Neuronal stem cell (in vitro differentiated cells): Measurements from ENCODE around the gene EIF4G3.
A peak's percentile ranks its signal among the peaks of the same experiment; 100 is the strongest.

Experiments
- DNase-seq: peaks from one replicate; pipeline ENCODE4 v3.0.0-alpha.2; 2013; ENCODE audit warnings: low spot score
- H2AFZ ChIP-seq: one replicate; pipeline ENCODE4 v1.6.1; 2013; ENCODE audit warnings: mild to moderate bottlenecking, low read length, inconsistent platforms
- H2AK5ac ChIP-seq: 2 replicates; pipeline ENCODE4 v1.6.1; 2013; ENCODE audit warnings: low read depth, mild to moderate bottlenecking, inconsistent platforms, low read length, moderate library complexity, mixed read lengths
- H2BK120ac ChIP-seq: 2 replicates; pipeline ENCODE4 v1.6.1; 2013; ENCODE audit warnings: low read depth, mild to moderate bottlenecking, inconsistent platforms, low read length, moderate library complexity, mixed read lengths
- H2BK12ac ChIP-seq: one replicate; pipeline ENCODE4 v1.6.1; 2013; ENCODE audit warnings: low read length, inconsistent platforms
- H2BK15ac ChIP-seq: 2 replicates; pipeline ENCODE4 v1.6.1; 2013; ENCODE audit warnings: mild to moderate bottlenecking, low read length, inconsistent platforms, mixed read lengths
- H2BK5ac ChIP-seq: one replicate; pipeline ENCODE4 v1.6.1; 2013; ENCODE audit warnings: inconsistent platforms, mild to moderate bottlenecking, low read length, moderate library complexity
- H3K14ac ChIP-seq: one replicate; pipeline ENCODE4 v1.6.1; 2013; ENCODE audit warnings: low read length, inconsistent platforms
- H3K18ac ChIP-seq: 2 replicates; pipeline ENCODE4 v1.6.1; 2013; ENCODE audit warnings: low read length, inconsistent platforms
- H3K23ac ChIP-seq: 2 replicates; pipeline ENCODE4 v1.6.1; 2013; ENCODE audit warnings: low read depth, mild to moderate bottlenecking, mixed read lengths, low read length, inconsistent platforms; ENCODE audit not compliant: poor library complexity
- H3K27ac ChIP-seq: replicated peaks from 3 replicates; pipeline ENCODE4 v1.5.1; 2013; ENCODE audit warnings: low read length, inconsistent platforms
- H3K27me3 ChIP-seq, 3 experiments: 2 replicates each; pipeline ENCODE4 v1.6.1; 2013; ENCODE audit warnings: low read length in 3 of 3, mild to moderate bottlenecking in 2 of 3, inconsistent platforms in 1 of 3, low read depth in 1 of 3, mixed read lengths in 1 of 3, moderate library complexity in 1 of 3; ENCODE audit not compliant: control insufficient read depth in 3 of 3, insufficient read depth in 3 of 3
- H3K36me3 ChIP-seq, 2 donors: replicated peaks in 1 of 2; 2 replicates each; pipeline ENCODE4 v1.6.1; 2013; ENCODE audit warnings: low read length in 2 of 2; ENCODE audit not compliant: control insufficient read depth in 2 of 2, insufficient read depth in 2 of 2
- H3K4ac ChIP-seq: 2 replicates; pipeline ENCODE4 v1.6.1; 2013; ENCODE audit warnings: inconsistent platforms, mild to moderate bottlenecking, low read length, moderate library complexity
- H3K4me1 ChIP-seq, 2 donors: 1 replicate in 1 of 2; 2 replicates in 1 of 2; pipeline ENCODE4 v1.6.1; 2013; ENCODE audit warnings: low read length in 2 of 2, low read depth in 1 of 2; ENCODE audit not compliant: control insufficient read depth in 2 of 2, insufficient read depth in 1 of 2
- H3K4me2 ChIP-seq: one replicate; pipeline ENCODE4 v1.6.1; 2013; ENCODE audit warnings: mild to moderate bottlenecking, low read length, inconsistent platforms; ENCODE audit not compliant: insufficient read depth, poor library complexity, severe bottlenecking
- H3K4me3 ChIP-seq, 2 donors: 2 replicates each; pipeline ENCODE4 v1.5.1; 2013; ENCODE audit warnings: low read length in 2 of 2, mild to moderate bottlenecking in 2 of 2, inconsistent platforms in 1 of 2, moderate library complexity in 1 of 2
- H3K79me1 ChIP-seq: one replicate; pipeline ENCODE4 v1.6.1; 2013; ENCODE audit warnings: low read depth, mild to moderate bottlenecking, inconsistent platforms, low read length, moderate library complexity
- H3K9ac ChIP-seq: one replicate; pipeline ENCODE4 v1.6.1; 2013; ENCODE audit warnings: mild to moderate bottlenecking, low read depth, low read length, inconsistent platforms; ENCODE audit not compliant: poor library complexity
- H3K9me3 ChIP-seq, 2 donors: replicated peaks in 1 of 2; 2 replicates each; pipeline versions ENCODE3 to v1.6.1; 2013; ENCODE audit warnings: low read length in 2 of 2, mild to moderate bottlenecking in 2 of 2, inconsistent platforms in 1 of 2, low read depth in 1 of 2, mixed read lengths in 1 of 2, moderate library complexity in 1 of 2; ENCODE audit not compliant: control insufficient read depth in 2 of 2, insufficient read depth in 1 of 2
- H4K8ac ChIP-seq: one replicate; pipeline ENCODE4 v1.6.1; 2013; ENCODE audit warnings: low read depth, mild to moderate bottlenecking, inconsistent platforms, low read length, moderate library complexity
- H4K91ac ChIP-seq: one replicate; pipeline ENCODE4 v1.6.1; 2013; ENCODE audit warnings: low read length, low read depth, mild to moderate bottlenecking, inconsistent platforms; ENCODE audit not compliant: poor library complexity
- WGBS, 2 donors: extraction: QIAGEN DNeasy Blood & Tissue Kit; methylation state at CpG; one replicate each; pipeline ENCODE4 v1.1.7; 2013; ENCODE audit warnings: missing lambda C conversion rate in 2 of 2, mixed read lengths in 1 of 2; ENCODE audit not compliant: insufficient read length in 2 of 2, insufficient replicate concordance in 1 of 2; ENCODE audit errors: extremely low coverage in 2 of 2; 5-methylcytosine and 5-hydroxymethylcytosine counted together

The EIF4G3 gene

DNA sequence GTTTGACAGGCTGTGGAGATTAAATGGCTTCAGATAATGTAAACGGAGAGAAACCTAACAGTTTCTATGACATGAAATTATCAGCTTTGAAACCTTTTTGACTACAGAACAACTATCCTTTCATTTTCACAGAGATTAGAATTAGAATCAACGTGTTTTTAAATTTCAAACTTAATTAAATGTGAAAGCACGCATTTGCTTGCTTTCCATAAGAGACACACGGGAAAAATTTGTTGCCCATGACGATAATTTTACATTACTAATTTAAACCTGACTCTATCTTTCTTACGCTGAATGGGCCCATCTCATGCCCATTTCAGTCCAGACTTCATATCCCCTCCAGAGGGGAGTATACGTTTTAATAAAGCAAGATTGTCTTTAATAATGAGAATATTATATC, 297.9 kb downstream of the EIF4G3 start:
- Histone ChIP-seq H2AK5ac (no peak overlapping the region), H2AFZ (no peak overlapping the region), H3K18ac (no peak overlapping the region), H3K14ac (no peak overlapping the region), H3K9ac (no peak overlapping the region), H3K36me3 (peaks cover 5 to 88% of the 10 kb centered on the region in 2 donors), H2BK15ac (no peak overlapping the region), H2BK120ac (no peak overlapping the region), H3K4me3 (no peak overlapping the region), H3K4me2 (no peak overlapping the region), H4K8ac (no peak overlapping the region), H4K91ac (no peak overlapping the region), H3K9me3 (peaks cover 0 to 2% of the 10 kb centered on the region in 2 donors), H3K4ac (no peak overlapping the region), H2BK5ac (no peak overlapping the region), H2BK12ac (no peak overlapping the region), H3K23ac (no peak overlapping the region), H3K4me1 (no peaks in the 10 kb centered on the region), H3K79me1 (no peaks in the 10 kb centered on the region), H3K27ac (no peak overlapping the region), H3K27me3 (no peaks in the 10 kb centered on the region)
- no peak for DNase-seq
- no CpG with 5 or more reads among the region's 7 CpGs for WGBS, 2 donors

DNA sequence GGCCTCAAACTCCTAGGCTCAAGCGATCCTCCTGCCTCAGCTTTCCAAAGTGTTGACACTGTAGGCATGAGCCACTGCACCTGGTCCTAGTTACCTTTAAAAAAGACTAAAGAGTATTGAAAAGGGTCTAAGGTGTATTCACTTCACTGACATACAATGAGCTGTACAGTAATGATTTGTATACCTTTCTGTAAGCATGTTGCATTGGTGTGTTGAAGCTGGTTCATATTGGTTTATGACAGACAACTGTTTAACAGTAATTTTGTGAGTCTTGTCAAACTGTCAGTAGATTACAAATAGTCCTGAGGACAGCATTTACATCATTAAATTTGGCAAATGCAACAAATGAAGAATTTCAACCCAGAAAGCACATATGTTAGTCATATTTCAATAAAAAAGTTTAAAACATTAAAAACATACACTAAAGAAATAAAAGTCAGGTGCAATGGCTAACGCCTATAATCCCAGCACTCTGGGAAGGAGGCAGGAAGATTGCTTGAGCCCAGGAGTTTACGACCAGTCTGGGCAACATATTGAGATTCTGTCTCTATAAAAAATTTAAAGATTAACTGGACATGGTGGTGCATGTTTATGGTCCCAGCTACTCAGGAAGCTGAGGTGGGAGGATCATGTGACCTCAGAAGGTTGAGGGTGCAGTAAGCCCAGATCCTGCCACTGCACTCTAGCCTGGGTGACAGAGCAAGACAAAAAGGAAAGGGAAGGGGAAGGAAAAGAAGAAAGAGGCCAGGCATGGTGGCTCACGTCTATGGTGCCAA, 301.3 kb downstream of the EIF4G3 start:
- Histone ChIP-seq H3K4me2 (no peak overlapping the region), H3K9me3 (peaks cover 0 to 2% of the 10 kb centered on the region in 2 donors), H3K18ac (no peak overlapping the region), H3K23ac (no peak overlapping the region), H2BK5ac (peak overlapping the region; percentile 48), H3K4ac (no peak overlapping the region), H2BK12ac (no peak overlapping the region), H3K14ac (peak overlapping the region; percentile 21), H2BK15ac (no peak overlapping the region), H4K91ac (no peak overlapping the region), H2AFZ (no peak overlapping the region), H3K36me3 (peaks cover 3 to 75% of the 10 kb centered on the region in 2 donors), H3K9ac (no peak overlapping the region), H3K27ac (no peak overlapping the region), H3K4me3 (no peak overlapping the region), H3K4me1 (no peaks in the 10 kb centered on the region), H4K8ac (no peak overlapping the region), H3K79me1 (no peaks in the 10 kb centered on the region), H2AK5ac (no peak overlapping the region), H3K27me3 (no peaks in the 10 kb centered on the region), H2BK120ac (no peak overlapping the region)
- no peak for DNase-seq
- no CpG with 5 or more reads among the region's 4 CpGs for WGBS, 2 donors

DNA sequence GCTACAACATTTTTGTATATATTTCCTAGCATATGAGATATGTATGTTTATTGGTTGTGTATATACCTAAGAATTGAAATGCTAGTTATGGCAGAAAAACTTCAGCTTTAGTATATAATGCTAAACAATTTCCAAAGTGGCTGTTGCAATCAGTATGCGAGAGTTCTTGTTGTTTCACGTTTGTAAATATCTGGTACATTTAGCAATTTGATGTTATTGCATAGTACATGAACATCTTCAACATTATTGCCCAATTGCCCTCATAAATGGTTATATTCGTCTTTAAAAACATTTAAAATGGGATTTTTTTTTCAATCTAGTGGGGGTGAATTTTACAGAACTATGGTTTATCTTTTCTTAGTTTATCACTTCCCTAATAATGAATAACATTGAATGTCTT, 303.4 kb downstream of the EIF4G3 start:
- Histone ChIP-seq H3K27ac (no peak overlapping the region), H3K4ac (no peak overlapping the region), H3K27me3 (no peaks in the 10 kb centered on the region), H4K91ac (no peak overlapping the region), H3K4me2 (no peak overlapping the region), H3K14ac (no peak overlapping the region), H2BK12ac (no peak overlapping the region), H2BK15ac (no peak overlapping the region), H3K4me3 (no peak overlapping the region), H3K79me1 (no peaks in the 10 kb centered on the region), H3K18ac (no peak overlapping the region), H2AK5ac (no peak overlapping the region), H3K23ac (no peak overlapping the region), H4K8ac (no peak overlapping the region), H3K9ac (no peak overlapping the region), H3K36me3 (peaks cover 3 to 60% of the 10 kb centered on the region in 2 donors), H3K4me1 (no peaks in the 10 kb centered on the region), H2BK120ac (no peak overlapping the region), H2AFZ (no peak overlapping the region), H2BK5ac (no peak overlapping the region), H3K9me3 (peaks cover 0 to 2% of the 10 kb centered on the region in 2 donors)
- no peak for DNase-seq
- no CpG with 5 or more reads among the region's 3 CpGs for WGBS, 2 donors

DNA sequence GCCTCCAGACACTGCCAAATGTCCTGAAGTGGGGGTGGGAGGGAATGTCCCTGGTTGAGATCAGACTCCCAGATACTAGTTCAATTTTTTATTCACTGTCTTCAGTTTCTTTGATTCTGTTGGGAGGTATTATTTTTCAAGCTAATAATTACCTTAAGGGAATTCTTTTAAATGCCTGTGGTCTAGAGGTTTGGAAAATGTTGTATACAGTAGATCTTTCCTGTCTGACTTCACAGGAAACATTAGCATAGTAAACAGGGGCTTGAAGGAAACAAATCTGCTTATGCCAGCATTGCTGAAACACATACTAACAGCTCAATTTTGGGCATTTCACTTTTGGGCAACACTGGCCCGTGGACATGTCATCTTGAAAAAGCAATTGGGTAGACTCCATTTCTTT, 305.3 kb downstream of the EIF4G3 start:
- H3K79me1 ChIP-seq = no peaks in the 10 kb centered on the region
- peaks cover 0 to 2% of the 10 kb centered on the region in 2 donors for H3K9me3 ChIP-seq
- peaks cover 3 to 50% of the 10 kb centered on the region in 2 donors for H3K36me3 ChIP-seq
- no CpG with 5 or more reads among the region's 1 CpG for WGBS, 2 donors
- no peak overlapping the region for H3K4me3 ChIP-seq
- no peak overlapping the region for H3K14ac ChIP-seq
- H3K4ac ChIP-seq = no peak overlapping the region
- H3K27me3 ChIP-seq = no peaks in the 10 kb centered on the region
- H3K4me2 ChIP-seq = no peak overlapping the region
- H2BK15ac ChIP-seq = no peak overlapping the region
- H2BK5ac ChIP-seq = no peak overlapping the region
- H3K9ac ChIP-seq = no peak overlapping the region
- H2BK120ac ChIP-seq = no peak overlapping the region
- H2AFZ ChIP-seq = no peak overlapping the region
- H3K4me1 ChIP-seq = no peaks in the 10 kb centered on the region
- no peak overlapping the region for H4K8ac ChIP-seq
- H3K23ac ChIP-seq = no peak overlapping the region
- no peak overlapping the region for H4K91ac ChIP-seq
- no peak overlapping the region for H2AK5ac ChIP-seq
- H2BK12ac ChIP-seq = no peak overlapping the region
- no peak overlapping the region for H3K27ac ChIP-seq
- no peak for DNase-seq
- no peak overlapping the region for H3K18ac ChIP-seq
